Measurements from ENCODE around the gene UGT3A2.
"Not testable (repeated sequence)": the region's sequence is repeated elsewhere in the genome, so short reads cannot be mapped to it uniquely, and the experiment has no call there.

Gene UGT3A2

DNA sequence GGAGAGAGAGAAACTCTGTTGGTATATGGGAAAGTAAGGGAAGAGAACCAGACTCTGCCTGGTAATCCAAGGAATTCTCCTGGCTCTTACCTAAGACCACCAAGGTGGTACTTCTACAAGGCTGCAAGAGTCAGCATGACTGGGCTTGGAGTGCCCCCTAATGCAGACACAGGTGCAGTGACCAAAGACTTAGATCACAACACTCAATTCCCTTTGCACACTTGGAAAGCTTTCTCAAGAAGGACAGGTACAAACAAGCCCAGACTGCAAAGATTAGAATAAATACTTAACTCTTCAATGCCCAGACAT is 25.2 kb downstream of the UGT3A2 start:
- no peak overlapping the region for H2AFZ ChIP-seq (ENCODE audit: low read depth, low read length)
- H3K36me3 ChIP-seq (ENCODE audit: insufficient read depth, low read length) = no peaks in the 10 kb centered on the region
- H3K9me3 ChIP-seq (ENCODE audit: low read length) = no peaks in the 10 kb centered on the region
- H3K4me3 ChIP-seq (ENCODE audit: low read length) = no peak overlapping the region
- no peaks in the 10 kb centered on the region for H3K27me3 ChIP-seq (ENCODE audit: insufficient read depth, low read length)
- no peaks in the 10 kb centered on the region for H3K4me1 ChIP-seq (ENCODE audit: insufficient read depth, low read length)

DNA sequence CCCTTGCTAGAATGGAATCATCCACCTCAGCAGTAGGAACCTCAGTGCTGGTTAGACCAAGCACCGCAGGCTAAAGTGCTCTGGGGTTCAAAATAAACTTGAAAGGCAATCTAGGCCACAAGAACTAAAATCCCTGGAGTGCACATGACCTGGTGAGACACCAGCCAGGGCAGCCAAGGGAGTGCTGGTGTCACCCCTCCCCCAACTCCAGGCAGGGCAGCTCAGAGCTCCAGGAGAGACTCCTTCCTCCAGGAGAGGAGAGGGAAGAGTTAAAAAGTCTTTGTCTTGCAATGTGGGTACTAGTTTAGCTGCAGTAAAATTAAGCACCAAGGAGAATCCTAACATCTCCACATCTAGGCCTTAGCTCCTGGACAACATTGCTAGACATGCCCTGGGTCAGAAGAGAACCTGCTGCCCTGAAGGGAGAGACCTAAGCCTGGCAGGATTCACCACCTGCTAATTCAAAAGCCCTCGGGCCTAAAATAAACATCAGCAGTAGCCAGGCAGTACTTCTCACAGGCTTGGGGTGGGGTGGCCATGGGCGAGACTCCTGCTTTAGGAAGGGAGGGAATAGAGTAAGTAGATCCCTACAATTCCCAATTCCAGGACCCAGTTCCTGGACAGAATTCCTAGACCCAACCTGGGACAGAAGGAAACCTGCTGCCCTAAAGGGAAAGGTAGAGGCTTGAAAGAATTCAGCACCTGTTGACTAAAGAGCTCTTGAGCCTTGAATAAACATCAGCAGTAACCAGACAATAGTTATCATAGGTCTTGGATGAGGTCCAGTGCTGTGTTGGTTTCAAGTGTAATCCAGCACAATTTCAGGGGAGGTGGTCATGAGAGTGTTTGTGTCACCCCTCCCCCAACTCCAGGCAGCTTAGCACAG is 25.8 kb downstream of the UGT3A2 start:
- H3K4me1 ChIP-seq (ENCODE audit: insufficient read depth, low read length) = no peaks in the 10 kb centered on the region
- no peaks in the 10 kb centered on the region for H3K27me3 ChIP-seq (ENCODE audit: insufficient read depth, low read length)
- no peak overlapping the region for H3K4me3 ChIP-seq (ENCODE audit: low read length)
- H3K9me3 ChIP-seq (ENCODE audit: low read length) = no peaks in the 10 kb centered on the region
- H2AFZ ChIP-seq (ENCODE audit: low read depth, low read length) = no peak overlapping the region
- H3K36me3 ChIP-seq (ENCODE audit: insufficient read depth, low read length) = no peaks in the 10 kb centered on the region

DNA sequence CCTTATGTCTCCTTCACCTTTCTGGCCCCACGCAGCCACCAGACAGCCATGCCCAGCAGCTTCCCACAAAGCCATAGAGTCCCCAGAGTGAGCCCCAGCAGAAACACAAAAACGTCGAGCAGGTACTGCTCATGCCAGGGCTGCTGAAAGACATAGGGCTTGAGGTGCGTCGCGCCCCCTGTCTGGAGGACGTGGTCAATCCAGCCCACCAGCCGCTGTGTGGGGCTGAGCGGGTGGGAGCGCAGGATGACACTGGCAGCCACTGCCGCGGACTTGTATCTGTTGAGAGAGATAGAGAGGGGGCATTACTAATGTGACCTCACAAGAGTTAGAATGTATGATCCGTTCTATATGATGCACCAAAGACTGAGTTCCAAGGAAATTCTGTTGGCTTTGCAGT is 31.0 kb downstream of the UGT3A2 start:
- Histone ChIP-seq H3K36me3 (ENCODE audit: insufficient read depth, low read length) (no peaks in the 10 kb centered on the region), H3K4me3 (ENCODE audit: low read length) (no peak overlapping the region), H3K9me3 (ENCODE audit: low read length) (no peaks in the 10 kb centered on the region), H3K4me1 (ENCODE audit: insufficient read depth, low read length) (no peaks in the 10 kb centered on the region), H2AFZ (ENCODE audit: low read depth, low read length) (no peak overlapping the region), H3K27me3 (ENCODE audit: insufficient read depth, low read length) (no peaks in the 10 kb centered on the region)

DNA sequence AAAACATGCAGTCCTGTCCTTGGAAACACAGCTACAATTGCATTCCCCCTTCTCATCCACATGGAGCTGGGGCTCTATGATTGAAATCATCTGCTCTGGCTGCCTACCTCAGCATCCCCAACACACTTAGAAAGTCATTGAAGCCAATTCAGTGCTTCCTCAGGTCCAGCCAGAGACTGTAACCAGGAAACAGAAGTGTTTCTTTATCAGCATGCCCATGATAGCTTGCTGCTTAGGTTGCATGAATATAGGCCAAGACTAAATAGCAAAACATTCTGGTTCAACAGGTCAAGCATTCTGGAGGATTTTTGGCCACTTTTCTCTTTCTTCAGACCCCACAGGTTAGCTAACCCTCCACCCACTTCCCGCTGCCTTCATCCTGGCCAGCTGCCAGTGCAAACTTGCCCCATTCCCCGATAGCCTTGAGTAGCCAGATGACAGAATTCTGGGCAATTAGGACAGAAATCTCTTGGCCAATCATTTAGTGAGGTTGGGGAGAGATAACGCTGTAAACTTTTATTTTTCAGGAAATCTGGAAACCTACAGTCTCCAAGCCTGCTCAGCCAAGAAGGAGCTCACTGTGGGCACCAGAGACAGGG is 32.0 kb downstream of the UGT3A2 start:
- H3K9me3 ChIP-seq (ENCODE audit: low read length); H2AFZ ChIP-seq (ENCODE audit: low read depth, low read length); H3K4me1 ChIP-seq (ENCODE audit: insufficient read depth, low read length); H3K36me3 ChIP-seq (ENCODE audit: insufficient read depth, low read length); H3K27me3 ChIP-seq (ENCODE audit: insufficient read depth, low read length); H3K4me3 ChIP-seq (ENCODE audit: low read length): not testable (repeated sequence)

DNA sequence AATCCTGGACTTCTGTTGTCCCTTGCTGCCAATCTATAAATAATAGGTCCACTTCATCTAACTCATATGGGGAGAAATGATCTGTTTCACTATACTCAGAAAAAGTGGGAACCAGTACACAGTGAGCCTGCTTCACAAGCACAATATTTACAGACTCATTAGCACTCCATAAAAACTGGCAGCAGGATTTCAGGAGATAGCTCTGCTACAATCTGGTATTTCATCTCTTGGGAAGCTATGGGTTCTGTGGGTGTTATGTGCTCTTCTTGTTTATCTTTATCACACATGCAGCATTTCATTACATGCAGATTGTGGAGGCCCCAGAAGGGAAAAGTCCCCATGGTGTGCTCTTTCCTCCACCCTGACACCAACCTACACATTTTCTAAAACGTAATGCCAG is 33.2 kb downstream of the UGT3A2 start:
- Histone ChIP-seq H3K36me3 (ENCODE audit: insufficient read depth, low read length) (no peaks in the 10 kb centered on the region), H3K27me3 (ENCODE audit: insufficient read depth, low read length) (no peaks in the 10 kb centered on the region), H3K4me3 (ENCODE audit: low read length) (no peak overlapping the region), H2AFZ (ENCODE audit: low read depth, low read length) (no peak overlapping the region), H3K9me3 (ENCODE audit: low read length) (no peaks in the 10 kb centered on the region), H3K4me1 (ENCODE audit: insufficient read depth, low read length) (no peaks in the 10 kb centered on the region)

DNA sequence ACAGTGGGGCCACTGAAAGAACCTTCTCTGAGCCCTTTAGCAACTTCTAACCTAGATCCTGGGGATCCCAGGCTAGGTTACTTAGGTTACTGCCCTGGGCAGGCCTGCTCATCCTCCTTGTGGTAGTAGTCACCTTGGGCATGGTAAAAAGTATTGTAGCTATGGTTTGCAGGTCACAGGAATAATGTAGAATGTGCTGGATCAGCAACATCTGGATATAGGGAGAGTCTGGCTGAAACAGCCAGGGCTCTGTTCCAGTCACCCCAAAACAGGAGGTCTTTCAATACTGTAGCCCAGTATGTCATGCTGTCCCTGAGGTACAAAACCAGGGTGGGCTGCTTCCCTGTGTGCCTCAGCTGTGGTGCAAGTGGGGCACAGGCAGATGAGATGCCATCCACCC is 33.6 kb downstream of the UGT3A2 start:
- Histone ChIP-seq H3K27me3 (ENCODE audit: insufficient read depth, low read length) (no peaks in the 10 kb centered on the region), H3K9me3 (ENCODE audit: low read length) (no peaks in the 10 kb centered on the region), H3K36me3 (ENCODE audit: insufficient read depth, low read length) (no peaks in the 10 kb centered on the region), H3K4me1 (ENCODE audit: insufficient read depth, low read length) (no peaks in the 10 kb centered on the region), H2AFZ (ENCODE audit: low read depth, low read length) (no peak overlapping the region), H3K4me3 (ENCODE audit: low read length) (no peak overlapping the region)

DNA sequence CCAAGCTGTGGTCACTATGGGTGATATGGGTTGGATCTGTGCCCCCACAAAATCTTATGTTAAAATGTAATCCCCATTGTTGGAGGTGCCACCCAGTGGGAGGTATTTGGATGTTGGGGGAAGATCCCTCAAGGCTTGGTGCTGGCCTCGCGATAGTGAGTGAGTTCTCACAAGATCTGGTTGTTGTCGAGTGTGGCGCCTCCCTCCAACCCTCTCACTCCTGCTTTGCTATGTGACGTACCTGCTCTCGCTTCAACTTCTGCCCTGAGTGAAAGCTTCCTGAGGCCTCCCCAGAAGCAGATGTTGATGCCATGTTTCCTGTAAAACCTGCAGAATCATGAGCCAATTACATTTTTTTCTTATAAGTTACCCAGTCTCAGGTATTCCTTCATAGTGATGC is 35.5 kb downstream of the UGT3A2 start:
- Histone ChIP-seq H3K4me3 (ENCODE audit: low read length) (no peak overlapping the region), H3K27me3 (ENCODE audit: insufficient read depth, low read length) (no peaks in the 10 kb centered on the region), H3K9me3 (ENCODE audit: low read length) (no peaks in the 10 kb centered on the region), H3K4me1 (ENCODE audit: insufficient read depth, low read length) (no peaks in the 10 kb centered on the region), H3K36me3 (ENCODE audit: insufficient read depth, low read length) (no peaks in the 10 kb centered on the region), H2AFZ (ENCODE audit: low read depth, low read length) (no peak overlapping the region)

DNA sequence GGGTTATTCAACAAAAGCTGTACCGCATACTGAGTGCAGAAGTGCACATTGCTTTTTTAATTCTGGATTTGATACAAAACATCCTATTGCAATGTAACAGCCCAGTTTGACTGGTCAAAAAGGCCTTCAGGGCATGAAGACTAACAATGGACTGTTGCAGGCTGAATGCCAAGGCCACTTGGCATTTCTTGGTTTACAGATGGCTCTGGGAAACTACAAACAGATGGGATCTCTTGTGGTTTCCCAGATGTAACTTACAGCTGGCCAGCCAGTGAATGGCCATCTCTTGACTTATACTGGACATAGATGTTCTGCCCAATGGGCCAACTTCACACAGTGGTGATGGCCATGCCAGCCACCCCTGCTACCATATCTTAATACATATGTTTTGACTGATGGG is 36.8 kb downstream of the UGT3A2 start:
- Histone ChIP-seq H3K4me1 (ENCODE audit: insufficient read depth, low read length) (no peaks in the 10 kb centered on the region), H3K36me3 (ENCODE audit: insufficient read depth, low read length) (no peaks in the 10 kb centered on the region), H3K9me3 (ENCODE audit: low read length) (no peaks in the 10 kb centered on the region), H3K27me3 (ENCODE audit: insufficient read depth, low read length) (no peaks in the 10 kb centered on the region), H2AFZ (ENCODE audit: low read depth, low read length) (no peak overlapping the region), H3K4me3 (ENCODE audit: low read length) (no peak overlapping the region)

DNA sequence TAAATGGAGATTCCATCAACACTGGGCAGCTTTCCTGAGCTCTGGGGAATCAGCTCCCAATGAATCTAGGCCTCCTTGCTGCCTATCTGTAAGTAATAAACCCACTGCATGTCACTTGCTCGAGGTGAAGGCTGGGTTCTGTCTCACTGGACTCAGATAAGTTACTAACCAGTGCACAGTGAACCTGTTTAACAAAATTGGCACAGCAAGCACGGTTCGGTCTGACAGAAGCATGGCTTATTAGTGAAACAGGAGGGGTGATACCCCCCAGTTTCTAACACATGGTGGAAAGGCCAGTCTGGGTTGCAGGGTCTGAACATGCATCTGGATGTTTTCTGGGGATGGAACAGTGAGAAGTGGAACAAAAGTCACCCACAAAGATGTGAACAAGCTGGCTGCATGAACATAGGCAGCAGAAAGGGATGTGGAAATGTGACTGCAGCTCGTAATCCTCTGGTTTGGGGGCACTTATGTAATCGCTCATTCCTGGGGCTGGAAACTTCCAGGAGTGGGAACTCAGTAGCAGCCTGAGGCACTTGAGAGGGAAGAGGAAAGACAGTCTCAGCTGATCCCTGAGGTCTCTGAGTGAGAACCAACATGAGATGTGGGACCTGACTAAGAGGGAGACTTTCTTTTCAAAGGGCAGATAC is 37.7 kb downstream of the UGT3A2 start:
- Histone ChIP-seq H3K9me3 (ENCODE audit: low read length) (no peaks in the 10 kb centered on the region), H3K4me1 (ENCODE audit: insufficient read depth, low read length) (no peaks in the 10 kb centered on the region), H2AFZ (ENCODE audit: low read depth, low read length) (no peak overlapping the region), H3K4me3 (ENCODE audit: low read length) (no peak overlapping the region), H3K27me3 (ENCODE audit: insufficient read depth, low read length) (no peaks in the 10 kb centered on the region), H3K36me3 (ENCODE audit: insufficient read depth, low read length) (no peaks in the 10 kb centered on the region)

DNA sequence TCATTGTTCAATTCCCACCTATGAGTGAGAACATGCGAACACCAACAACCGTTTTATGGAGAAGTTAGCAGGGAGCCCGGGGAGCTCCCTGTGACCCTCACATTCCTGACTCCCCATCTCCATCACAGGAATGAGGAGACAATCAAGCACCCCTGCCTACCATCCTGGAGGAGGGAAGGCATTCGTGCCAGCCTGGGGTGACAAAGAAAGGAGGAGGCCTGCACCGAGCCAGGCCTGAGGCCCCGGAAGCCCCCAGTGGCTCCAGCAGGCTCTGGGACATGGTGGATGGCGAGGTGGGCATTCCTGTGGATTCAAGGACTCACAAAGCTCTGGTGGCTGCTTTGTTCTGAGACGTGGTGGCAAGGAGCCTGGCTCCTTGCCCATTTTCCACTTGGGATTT is 39.0 kb downstream of the UGT3A2 start:
- no peaks in the 10 kb centered on the region for H3K27me3 ChIP-seq (ENCODE audit: insufficient read depth, low read length)
- H3K4me3 ChIP-seq (ENCODE audit: low read length) = no peak overlapping the region
- H3K36me3 ChIP-seq (ENCODE audit: insufficient read depth, low read length) = no peaks in the 10 kb centered on the region
- H3K4me1 ChIP-seq (ENCODE audit: insufficient read depth, low read length) = no peaks in the 10 kb centered on the region
- no peak overlapping the region for H2AFZ ChIP-seq (ENCODE audit: low read depth, low read length)
- H3K9me3 ChIP-seq (ENCODE audit: low read length) = no peaks in the 10 kb centered on the region

DNA sequence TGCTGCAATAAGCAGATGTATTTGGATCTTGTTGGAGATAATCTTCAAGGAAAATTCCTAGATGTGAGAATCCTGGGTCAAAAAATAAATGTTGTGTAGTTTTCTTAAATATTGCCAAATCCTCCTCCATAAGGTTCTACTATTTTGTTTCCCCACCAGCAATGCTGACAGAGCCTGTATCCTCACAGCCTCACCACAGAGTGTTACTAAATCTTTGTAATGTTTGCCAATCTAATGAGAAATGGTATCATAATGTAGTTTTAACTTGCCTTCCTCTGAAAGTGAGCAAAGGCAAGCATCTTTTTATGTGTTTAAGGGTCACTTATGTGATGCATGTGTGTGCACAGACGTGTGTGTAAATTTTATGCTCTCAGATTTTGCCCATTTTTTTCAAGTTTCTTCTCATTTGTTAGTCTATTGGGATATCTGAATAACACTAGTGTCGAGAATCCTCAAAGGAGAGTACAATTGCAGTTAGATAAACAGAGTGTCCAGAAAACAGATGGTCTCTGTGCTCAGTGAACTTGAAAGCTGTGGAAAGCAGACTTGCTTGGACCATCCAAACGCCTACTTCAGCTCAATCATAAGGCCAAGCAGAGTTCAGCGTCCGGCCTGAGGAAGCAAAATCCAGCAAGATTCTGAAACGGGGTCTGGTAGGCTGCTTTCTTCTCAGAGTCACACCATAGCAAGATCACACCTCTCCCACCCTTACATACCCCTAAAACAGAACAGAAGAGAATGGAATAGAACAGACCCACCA is 39.8 kb downstream of the UGT3A2 start:
- H3K27me3 ChIP-seq (ENCODE audit: insufficient read depth, low read length) = no peaks in the 10 kb centered on the region

DNA sequence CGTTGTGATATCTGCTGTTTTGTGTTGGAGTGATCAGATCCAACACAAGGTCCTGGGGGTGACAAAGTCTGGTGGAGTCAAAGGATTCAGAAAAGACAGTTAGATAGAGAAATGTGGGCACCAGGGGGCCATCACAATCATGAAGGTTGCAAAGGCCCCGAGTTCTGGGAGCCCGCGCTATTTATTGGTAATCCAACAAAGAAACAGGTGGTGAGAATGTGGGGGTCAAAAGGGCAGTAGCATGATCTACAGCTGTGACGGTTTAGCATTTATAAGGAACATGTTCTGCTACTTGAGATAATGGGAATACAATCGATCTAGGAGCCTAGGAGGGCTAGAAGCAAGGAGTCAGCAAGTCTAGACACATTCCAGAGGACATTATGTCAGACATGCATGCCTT is 44.4 kb downstream of the UGT3A2 start:
- H3K9me3 ChIP-seq (ENCODE audit: low read length); H3K4me3 ChIP-seq (ENCODE audit: low read length); H3K27me3 ChIP-seq (ENCODE audit: insufficient read depth, low read length); H3K36me3 ChIP-seq (ENCODE audit: insufficient read depth, low read length); H3K4me1 ChIP-seq (ENCODE audit: insufficient read depth, low read length); H2AFZ ChIP-seq (ENCODE audit: low read depth, low read length): not testable (repeated sequence)

More for the DNA sequence above, 39.8 kb downstream of the UGT3A2 start:
- Histone ChIP-seq H3K9me3 (ENCODE audit: low read length) (no peaks in the 10 kb centered on the region), H3K4me3 (ENCODE audit: low read length) (no peak overlapping the region), H2AFZ (ENCODE audit: low read depth, low read length) (no peak overlapping the region), H3K36me3 (ENCODE audit: insufficient read depth, low read length) (no peaks in the 10 kb centered on the region), H3K4me1 (ENCODE audit: insufficient read depth, low read length) (peaks cover 5% of the 10 kb centered on the region)

DNA sequence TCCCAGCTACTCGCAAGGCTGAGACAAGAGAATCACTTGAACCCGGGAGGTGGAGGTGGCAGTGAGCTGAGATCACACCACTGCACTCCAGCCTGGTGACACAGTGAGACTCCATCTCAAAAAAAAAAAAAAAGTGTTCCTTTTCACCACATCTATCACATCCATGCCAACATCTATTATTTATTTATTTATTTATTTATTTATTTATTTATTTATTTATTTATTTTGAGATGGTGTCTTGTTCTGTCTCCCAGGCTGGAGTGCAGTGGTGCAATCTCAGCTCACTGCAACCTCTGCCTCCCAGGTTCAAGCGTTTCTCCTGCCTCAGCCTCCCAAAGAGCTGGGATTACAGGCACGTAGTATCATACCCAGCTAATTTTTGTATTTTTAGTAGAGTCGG is 47.1 kb downstream of the UGT3A2 start:
- H3K36me3 ChIP-seq (ENCODE audit: insufficient read depth, low read length); H3K27me3 ChIP-seq (ENCODE audit: insufficient read depth, low read length); H3K4me3 ChIP-seq (ENCODE audit: low read length); H3K4me1 ChIP-seq (ENCODE audit: insufficient read depth, low read length); H3K9me3 ChIP-seq (ENCODE audit: low read length); H2AFZ ChIP-seq (ENCODE audit: low read depth, low read length): not testable (repeated sequence)
